GM19455 (cell line): ENCODE data around the gene CLDN25.
"Not testable (repeated sequence)": the region's sequence is repeated elsewhere in the genome, so short reads cannot be mapped to it uniquely, and the experiment has no call there.

Experiments used
- ATAC-seq: cut with Tn5 transposase; IDR thresholded peaks from one replicate; pipeline ENCODE4 v1.9.1; 2021; ENCODE audit not compliant: unreplicated experiment

Gene CLDN25

GRCh38 chr11:113779496-113779895, at the start of gene CLDN25:
TSS of gene CLDN25 (plus strand) at chr11:113779796. CDS start at chr11:113779796, 0 bp downstream.
- ATAC-seq, result no peak

- no peak for ATAC-seq
These were observed 48.5 kb upstream of the CLDN25 start for GRCh38 chr11:113730887-113731726.

- ATAC-seq, result no peak
These were observed 47.5 kb upstream of the CLDN25 start for GRCh38 chr11:113732092-113732491.

- ATAC-seq, result no peak
These were observed 43.3 kb upstream of the CLDN25 start for GRCh38 chr11:113736323-113736722.

- ATAC-seq, result no peak
These were observed 26.7 kb upstream of the CLDN25 start for GRCh38 chr11:113752932-113753331.

GRCh38 chr11:113760241-113760640, 19.4 kb upstream of the CLDN25 start:
- no peak for ATAC-seq

- ATAC-seq, result not testable (repeated sequence)
These were observed 16.6 kb upstream of the CLDN25 start for GRCh38 chr11:113763040-113763439.

- ATAC-seq, result no peak
These were observed 14.9 kb upstream of the CLDN25 start for GRCh38 chr11:113764527-113765219.

GRCh38 chr11:113771964-113772363, 7.6 kb upstream of the CLDN25 start:
- no peak for ATAC-seq

GRCh38 chr11:113773092-113773415, 6.5 kb upstream of the CLDN25 start:
- no peak for ATAC-seq

GRCh38 chr11:113773416-113774173, 6.0 kb upstream of the CLDN25 start, which contains the start of gene ZW10:
TSS of gene ZW10 (minus strand) at chr11:113773692. CDS start at chr11:113773666, 26 bp downstream.
- peak; percentile 95 for ATAC-seq

GRCh38 chr11:113774174-113774503, 5.5 kb upstream of the CLDN25 start:
- ATAC-seq, result no peak

- no peak for ATAC-seq
These were observed 1.3 kb upstream of the CLDN25 start for GRCh38 chr11:113778111-113778910.

- no peak for ATAC-seq
These were observed 2.1 kb downstream of the CLDN25 start for GRCh38 chr11:113781682-113782081.

GRCh38 chr11:113782134-113782533, 2.5 kb downstream of the CLDN25 start:
- ATAC-seq, result no peak

- ATAC-seq, result not testable (repeated sequence)
These were observed 9.4 kb downstream of the CLDN25 start for GRCh38 chr11:113789016-113789415.

GRCh38 chr11:113789675-113790320, 10.2 kb downstream of the CLDN25 start:
- ATAC-seq, result no peak

GRCh38 chr11:113796663-113797259, 17.2 kb downstream of the CLDN25 start:
- ATAC-seq, result peak; percentile 91

GRCh38 chr11:113802621-113803020, 23.0 kb downstream of the CLDN25 start:
- ATAC-seq, result no peak

GRCh38 chr11:113805640-113806039, 26.0 kb downstream of the CLDN25 start:
- no peak for ATAC-seq
